WTC11 (cell line): ENCODE measurements around the gene INS. TPM values are rescaled to one million over a fixed set of nuclear protein-coding genes. Genes with fewer than 3 reads are reported as not detected.

Experiments
- ATAC-seq: fragments of 200-7000 bp; cut with Tn5 transposase; 2 replicates; pipeline ENCODE4 v1.10.0; 2021; ENCODE audit warnings: mild to moderate bottlenecking, moderate library complexity
- CTCF ChIA-PET: fragments of 300-600 bp; sonication (Branson Sonifier 250); formaldehyde crosslinking; loops from one replicate; lab custom pipeline; 2021; ENCODE audit warnings: antibody characterized with exemption; lab: Charles Lee
- POLR2A ChIA-PET: fragments of 350-600 bp; sonication (Branson Sonifier 250); formaldehyde crosslinking; loops from one replicate; lab custom pipeline; 2021; ENCODE audit warnings: antibody characterized with exemption; lab: Charles Lee
- DNase-seq: peaks from one replicate; pipeline ENCODE4 v3.0.0; 2021; ENCODE audit warnings: low spot score
- H3K27ac Mint-ChIP-seq: 2 replicates; pipeline ENCODE4 v1.8.0; 2021; ENCODE audit warnings: mixed read lengths
- H3K27me3 Mint-ChIP-seq: 2 replicates; pipeline ENCODE4 v1.8.0; 2021; ENCODE audit warnings: low read depth, mild to moderate bottlenecking, moderate library complexity, mixed read lengths
- H3K36me3 Mint-ChIP-seq: 2 replicates; pipeline ENCODE4 v1.8.0; 2021; ENCODE audit warnings: mixed read lengths
- H3K4me1 Mint-ChIP-seq: 2 replicates; pipeline ENCODE4 v1.8.0; 2022; ENCODE audit warnings: mixed read lengths
- H3K4me3 Mint-ChIP-seq: 2 replicates; pipeline ENCODE4 v1.8.0; 2021; ENCODE audit warnings: mild to moderate bottlenecking, moderate library complexity, mixed read lengths
- H3K9me3 Mint-ChIP-seq: 2 replicates; pipeline ENCODE4 v1.8.0; 2021; ENCODE audit warnings: mixed read lengths
- ATF1 ChIP-seq: sonication (generic); formaldehyde crosslinking; IDR thresholded peaks from 2 replicates; pipeline ENCODE4 v1.8.1; 2023; ENCODE audit warnings: mild to moderate bottlenecking, moderate library complexity, missing genetic modification reagents
- ATF2 ChIP-seq: sonication (generic); formaldehyde crosslinking; IDR thresholded peaks from 2 replicates; pipeline ENCODE4 v1.8.1; 2022; ENCODE audit warnings: low read depth, missing genetic modification reagents, borderline replicate concordance
- E2F4 ChIP-seq: sonication (generic); formaldehyde crosslinking; IDR thresholded peaks from 2 replicates; pipeline ENCODE4 v1.8.1; 2022; ENCODE audit warnings: low read depth, mild to moderate bottlenecking, moderate library complexity, missing genetic modification reagents, borderline replicate concordance
- ERG ChIP-seq: fragments of 250-450 bp; sonication (Bioruptor Pico); IDR thresholded peaks from 2 replicates; pipeline ENCODE4 v1.8.0; 2021; ENCODE audit warnings: mild to moderate bottlenecking
- ESRRA ChIP-seq: sonication (generic); formaldehyde crosslinking; IDR thresholded peaks from 2 replicates; pipeline ENCODE4 v1.8.1; 2022; ENCODE audit warnings: mild to moderate bottlenecking, missing genetic modification reagents, borderline replicate concordance
- FOXK1 ChIP-seq: sonication (generic); formaldehyde crosslinking; IDR thresholded peaks from 2 replicates; pipeline ENCODE4 v1.8.0; 2022; ENCODE audit warnings: mild to moderate bottlenecking, moderate library complexity, missing genetic modification reagents
- FOXP4 ChIP-seq: sonication (generic); formaldehyde crosslinking; IDR thresholded peaks from 2 replicates; pipeline ENCODE4 v1.8.0; 2022; ENCODE audit warnings: mild to moderate bottlenecking, missing genetic modification reagents
- HMGXB4 ChIP-seq: sonication (generic); formaldehyde crosslinking; IDR thresholded peaks from 2 replicates; pipeline ENCODE4 v1.8.1; 2023; ENCODE audit warnings: mild to moderate bottlenecking, moderate library complexity, missing genetic modification reagents
- KAT7 ChIP-seq: sonication (generic); formaldehyde crosslinking; IDR thresholded peaks from 2 replicates; pipeline ENCODE4 v1.8.1; 2023; ENCODE audit warnings: missing genetic modification reagents, mild to moderate bottlenecking, borderline replicate concordance
- NR3C1 ChIP-seq: sonication (generic); formaldehyde crosslinking; conservative IDR thresholded peaks from 2 replicates; pipeline ENCODE4 v1.8.1; 2023; ENCODE audit warnings: low read depth, mild to moderate bottlenecking, missing genetic modification reagents
- TEAD4 ChIP-seq: sonication (generic); formaldehyde crosslinking; IDR thresholded peaks from 2 replicates; pipeline ENCODE4 v1.8.0; 2022; ENCODE audit warnings: mild to moderate bottlenecking, missing genetic modification reagents
- USF2 ChIP-seq: sonication (generic); formaldehyde crosslinking; IDR thresholded peaks from 2 replicates; pipeline ENCODE4 v1.8.1; 2023; ENCODE audit warnings: mild to moderate bottlenecking, missing genetic modification reagents, moderate library complexity
- ZBTB21 ChIP-seq: sonication (generic); formaldehyde crosslinking; IDR thresholded peaks from 2 replicates; pipeline ENCODE4 v1.8.1; 2023; ENCODE audit warnings: mild to moderate bottlenecking, missing genetic modification reagents, borderline replicate concordance
- ZBTB43 ChIP-seq: sonication (generic); formaldehyde crosslinking; IDR thresholded peaks from 2 replicates; pipeline ENCODE4 v1.8.1; 2023; ENCODE audit warnings: mild to moderate bottlenecking, missing genetic modification reagents
- ZNF219 ChIP-seq: sonication (generic); formaldehyde crosslinking; IDR thresholded peaks from 2 replicates; pipeline ENCODE4 v1.8.0; 2023; ENCODE audit warnings: missing genetic modification reagents, mild to moderate bottlenecking, borderline replicate concordance
- ZNF232 ChIP-seq: sonication (generic); formaldehyde crosslinking; IDR thresholded peaks from 2 replicates; pipeline ENCODE4 v1.8.0; 2022; ENCODE audit warnings: mild to moderate bottlenecking, missing genetic modification reagents
- ZNF416 ChIP-seq: fragments of 250-450 bp; sonication (Bioruptor Pico); IDR thresholded peaks from 2 replicates; pipeline ENCODE4 v1.9.0; 2021; ENCODE audit warnings: mild to moderate bottlenecking, inconsistent platforms
- ZSCAN18 ChIP-seq: fragments of 250-450 bp; sonication (Bioruptor Pico); IDR thresholded peaks from 2 replicates; pipeline ENCODE4 v2.1.2; 2022; ENCODE audit warnings: mild to moderate bottlenecking, moderate library complexity
- total RNA-seq: library from RNA; stranded (reverse); gene quantifications from 3 replicates; pipeline ENCODE4 v1.2.3, GENCODE V29; 2021

INS gene
- total RNA-seq, 1 experiment from 2014 or later = not detected

- TF ChIP-seq HMGXB4 (CRISPR knock-in tag) (no peak), FOXK1 (CRISPR knock-in tag) (no peak), NR3C1 (CRISPR knock-in tag) (no peak), ERG (CRISPR knock-in tag) (no peak), ZSCAN18 (CRISPR knock-in tag) (no peak), ATF1 (CRISPR knock-in tag) (no peak)
- TF ChIP-seq, all 79 proteins: peak for 0
Observed at GRCh38 chr11:2138431-2139122, 22.4 kb downstream of the INS start (continued).

- H3K36me3 Mint-ChIP-seq = peaks cover 5% of the 10 kb centered on the region
- TF ChIP-seq ESRRA (CRISPR knock-in tag) = no peak
- no peak for TF ChIP-seq FOXP4 (CRISPR knock-in tag)
- no peak for TF ChIP-seq ERG (CRISPR knock-in tag)
- no peak for TF ChIP-seq USF2
- no peak for TF ChIP-seq ZNF232 (CRISPR knock-in tag)
- TF ChIP-seq TEAD4 (CRISPR knock-in tag) = no peak
- TF ChIP-seq ZBTB43 (CRISPR knock-in tag) = no peak
- TF ChIP-seq E2F4 = no peak
- TF ChIP-seq ATF1 (CRISPR knock-in tag) = no peak
- no peak for TF ChIP-seq KAT7
- TF ChIP-seq ZNF416 (CRISPR knock-in tag) = no peak
- TF ChIP-seq ZNF219 (CRISPR knock-in tag) = no peak
- TF ChIP-seq ATF2 = no peak
- TF ChIP-seq ZBTB21 (CRISPR knock-in tag) = no peak
- no peak overlapping the region for H3K27ac Mint-ChIP-seq
- H3K27me3 Mint-ChIP-seq = peaks cover 85% of the 10 kb centered on the region
- 0 out of 2 replicates have a peak, but pooled peaks have one; percentile 3 for ATAC-seq
- ChIA-PET POLR2A (no interaction called here), CTCF (interaction anchor here (0.6 to 9.5 kb wide), 6 partner anchors 13 to 262 kb away, joined by 3 to 101 read pairs (median 4); no protein-coding TSS in a partner anchor)
- H3K4me3 Mint-ChIP-seq = peak overlapping the region; percentile 59
- peak; percentile 43 for DNase-seq
- H3K9me3 Mint-ChIP-seq = no peaks in the 10 kb centered on the region
- peaks cover 11% of the 10 kb centered on the region for H3K4me1 Mint-ChIP-seq
Observed at GRCh38 chr11:2138068-2138430, 23.0 kb downstream of the INS start.
